ENCODE data around the gene RRAD.
A peak's percentile ranks its signal among the peaks of the same experiment; 100 is the strongest.

Gene RRAD

GRCh38 chr16:66933776-66934137 is 8.4 kb upstream of the RRAD start:
- peak; percentile 44 to 77 for DNase-seq

GRCh38 chr16:66932076-66932475 is 6.7 kb upstream of the RRAD start:
- DNase-seq = no peak

- no peak for DNase-seq
Measured at GRCh38 chr16:66931665-66932064, 6.3 kb upstream of the RRAD start.

- DNase-seq = no peak
Measured at GRCh38 chr16:66930189-66930588, 4.9 kb upstream of the RRAD start.

GRCh38 chr16:66928702-66929388 is 3.5 kb upstream of the RRAD start:
- no peak for DNase-seq

- no peak for DNase-seq
Measured at GRCh38 chr16:66927918-66928649, 2.7 kb upstream of the RRAD start.

- no peak for DNase-seq
Measured at GRCh38 chr16:66926961-66927436, 1.7 kb upstream of the RRAD start.

- no peak for DNase-seq
Measured at GRCh38 chr16:66926171-66926947, 1.0 kb upstream of the RRAD start.

GRCh38 chr16:66924527-66925321 is 611 bp downstream of the RRAD start:
- peak in 1 of 2 experiments; percentile 49 for DNase-seq

GRCh38 chr16:66923866-66924265 is 1.5 kb downstream of the RRAD start:
- DNase-seq = no peak

GRCh38 chr16:66923247-66923731 is 2.0 kb downstream of the RRAD start:
- no peak for DNase-seq

- no peak for DNase-seq
Measured at GRCh38 chr16:66921729-66922450, 3.4 kb downstream of the RRAD start.

- no peak for DNase-seq
Measured at GRCh38 chr16:66920924-66921680, 4.2 kb downstream of the RRAD start.

- DNase-seq = no peak
Measured at GRCh38 chr16:66920299-66920590, 5.1 kb downstream of the RRAD start.

GRCh38 chr16:66919569-66920298 is 5.6 kb downstream of the RRAD start:
- DNase-seq = no peak

- no peak for DNase-seq
Measured at GRCh38 chr16:66918803-66919568, 6.3 kb downstream of the RRAD start, which contains the start of gene CDH16. Gene CDH16, minus strand, starts transcription at chr16:66918885. Its CDS starts 820 bp downstream, at chr16:66918065.

GRCh38 chr16:66918355-66918754 is 7.0 kb downstream of the RRAD start:
- no peak for DNase-seq

GRCh38 chr16:66917741-66918140 is 7.6 kb downstream of the RRAD start:
- no peak for DNase-seq

GRCh38 chr16:66916518-66916917 is 8.8 kb downstream of the RRAD start:
- DNase-seq = no peak

- DNase-seq = no peak
Measured at GRCh38 chr16:66915041-66915440, 10.3 kb downstream of the RRAD start.
